H9 (cell line): Measurements from ENCODE around the gene IL15RA. TPM values are rescaled to one million over a fixed set of nuclear protein-coding genes. Genes with fewer than 3 reads are reported as not detected.

Source experiments
- DNase-seq: peaks from one replicate; pipeline ENCODE4 v3.0.0-alpha.2; 2017
- H2AFZ ChIP-seq: one replicate; pipeline ENCODE4 v1.6.1; 2013; ENCODE audit warnings: mild to moderate bottlenecking, low read length, control low read depth, moderate library complexity
- H2AK5ac ChIP-seq: 2 replicates; pipeline ENCODE4 v1.6.1; 2013; ENCODE audit warnings: low read length, control low read depth, mixed read lengths; ENCODE audit not compliant: insufficient read length
- H2BK120ac ChIP-seq: one replicate; pipeline ENCODE4 v1.6.1; 2013; ENCODE audit warnings: low read depth, mild to moderate bottlenecking, low read length, control low read depth, inconsistent platforms; ENCODE audit not compliant: poor library complexity, severe bottlenecking
- H2BK12ac ChIP-seq: 2 replicates; pipeline ENCODE4 v1.6.1; 2013; ENCODE audit warnings: low read length, control low read depth, mixed read lengths, low read depth; ENCODE audit not compliant: insufficient read length
- H2BK15ac ChIP-seq: 2 replicates; pipeline ENCODE4 v1.6.1; 2013; ENCODE audit warnings: low read depth, low read length, control low read depth
- H2BK20ac ChIP-seq: one replicate; pipeline ENCODE4 v1.6.1; 2013; ENCODE audit warnings: low read depth, mild to moderate bottlenecking, low read length, control low read depth, inconsistent platforms; ENCODE audit not compliant: poor library complexity, severe bottlenecking
- H2BK5ac ChIP-seq: 2 replicates; pipeline ENCODE4 v1.6.1; 2013; ENCODE audit warnings: low read length, control low read depth, mixed read lengths; ENCODE audit not compliant: insufficient read length
- H3K14ac ChIP-seq: 2 replicates; pipeline ENCODE4 v1.6.1; 2013; ENCODE audit warnings: low read length, control low read depth; ENCODE audit not compliant: insufficient read depth
- H3K18ac ChIP-seq: 2 replicates; pipeline ENCODE4 v1.6.1; 2013; ENCODE audit warnings: low read depth, mild to moderate bottlenecking, mixed read lengths, low read length, control low read depth; ENCODE audit not compliant: insufficient read length
- H3K23ac ChIP-seq: 2 replicates; pipeline ENCODE4 v1.6.1; 2013; ENCODE audit warnings: low read length, control low read depth, mixed read lengths, low read depth; ENCODE audit not compliant: insufficient read length
- H3K23me2 ChIP-seq: 2 replicates; pipeline ENCODE4 v1.6.1; 2013; ENCODE audit warnings: low read depth, mild to moderate bottlenecking, mixed read lengths, low read length, control low read depth; ENCODE audit not compliant: insufficient read length, poor library complexity, severe bottlenecking
- H3K27ac ChIP-seq: 2 replicates; pipeline ENCODE4 v1.5.1; 2013; ENCODE audit warnings: low read length, control low read depth, mixed read lengths, low read depth; ENCODE audit not compliant: insufficient read length
- H3K27me3 ChIP-seq: 2 replicates; pipeline ENCODE4 v1.6.1; 2013; ENCODE audit warnings: low read length, control low read depth, inconsistent platforms; ENCODE audit not compliant: insufficient read depth
- H3K4ac ChIP-seq: 2 replicates; pipeline ENCODE4 v1.6.1; 2013; ENCODE audit warnings: low read depth, mild to moderate bottlenecking, control low read depth, inconsistent platforms, low read length, moderate library complexity
- H3K4me1 ChIP-seq: 2 replicates; pipeline ENCODE4 v1.6.1; 2013; ENCODE audit warnings: low read length, control low read depth, inconsistent platforms; ENCODE audit not compliant: insufficient read depth
- H3K4me2 ChIP-seq: 2 replicates; pipeline ENCODE4 v1.6.1; 2013; ENCODE audit warnings: low read length, control low read depth, mixed read lengths; ENCODE audit not compliant: insufficient read length, insufficient read depth
- H3K56ac ChIP-seq: 2 replicates; pipeline ENCODE4 v1.6.1; 2013; ENCODE audit warnings: low read depth, mild to moderate bottlenecking, mixed read lengths, low read length, control low read depth; ENCODE audit not compliant: insufficient read length
- H3K79me1 ChIP-seq: 2 replicates; pipeline ENCODE4 v1.6.1; 2013; ENCODE audit warnings: low read depth, mild to moderate bottlenecking, moderate library complexity, low read length, control low read depth, inconsistent platforms; ENCODE audit not compliant: insufficient read depth, poor library complexity, severe bottlenecking
- H3K79me2 ChIP-seq: 2 replicates; pipeline ENCODE4 v1.6.1; 2013; ENCODE audit warnings: low read length, control low read depth, inconsistent platforms; ENCODE audit not compliant: insufficient read depth
- H3K9ac ChIP-seq: 2 replicates; pipeline ENCODE4 v1.6.1; 2013; ENCODE audit warnings: low read length, control low read depth, mixed read lengths; ENCODE audit not compliant: insufficient read length; ENCODE audit errors: extremely low read depth
- H3K9me3 ChIP-seq: one replicate; pipeline ENCODE4 v1.6.1; 2013; ENCODE audit warnings: low read depth, low read length, inconsistent platforms; ENCODE audit not compliant: control insufficient read depth
- H3T11ph ChIP-seq: one replicate; pipeline ENCODE4 v1.6.1; 2013; ENCODE audit warnings: mild to moderate bottlenecking, low read length, control low read depth, inconsistent platforms
- H4K20me1 ChIP-seq: one replicate; pipeline ENCODE4 v1.6.1; 2013; ENCODE audit not compliant: control insufficient read depth, insufficient read length, insufficient read depth
- H4K5ac ChIP-seq: 2 replicates; pipeline ENCODE4 v1.6.1; 2013; ENCODE audit warnings: low read depth, mild to moderate bottlenecking, mixed read lengths, low read length, control low read depth; ENCODE audit not compliant: insufficient read length
- H4K8ac ChIP-seq: replicated peaks from 2 replicates; pipeline ENCODE4 v1.6.1; 2013; ENCODE audit warnings: low read length, control low read depth, mixed read lengths, low read depth; ENCODE audit not compliant: insufficient read length
- H4K91ac ChIP-seq: 2 replicates; pipeline ENCODE4 v1.6.1; 2013; ENCODE audit warnings: low read depth, mild to moderate bottlenecking, moderate library complexity, mixed read lengths, low read length, control low read depth; ENCODE audit not compliant: insufficient read length
- H3K27ac Mint-ChIP-seq, 3 experiments: 2 replicates in 2 of 3; 3 replicates in 1 of 3; pipeline ENCODE4 v1.8.0; 2020 to 2021; ENCODE audit warnings: mixed read lengths in 3 of 3, mild to moderate bottlenecking in 1 of 3, moderate library complexity in 1 of 3
- H3K27me3 Mint-ChIP-seq: 2 replicates; pipeline ENCODE4 v1.8.0; 2021; ENCODE audit warnings: low read depth, mild to moderate bottlenecking, moderate library complexity, mixed read lengths
- H3K36me3 Mint-ChIP-seq, 3 experiments: 2 replicates in 2 of 3; 3 replicates in 1 of 3; pipeline ENCODE4 v1.8.0; 2020 to 2021; ENCODE audit warnings: low read depth in 3 of 3, mixed read lengths in 3 of 3; ENCODE audit not compliant: insufficient read depth in 1 of 3
- H3K4me1 Mint-ChIP-seq, 2 experiments: 2 replicates each; pipeline ENCODE4 v1.8.0; 2020; ENCODE audit warnings: mixed read lengths in 2 of 2
- H3K4me3 Mint-ChIP-seq, 2 experiments: 2 replicates in 1 of 2; 3 replicates in 1 of 2; pipeline ENCODE4 v1.8.0; 2020 to 2021; ENCODE audit warnings: mild to moderate bottlenecking in 2 of 2, mixed read lengths in 2 of 2, moderate library complexity in 1 of 2
- H3K9me3 Mint-ChIP-seq, 2 experiments: 2 replicates in 1 of 2; 3 replicates in 1 of 2; pipeline ENCODE4 v1.8.0; 2020; ENCODE audit warnings: mild to moderate bottlenecking in 2 of 2, mixed read lengths in 2 of 2, moderate library complexity in 1 of 2
- CTCF ChIP-seq: fragments of 200-600 bp; sonication (generic); conservative IDR thresholded peaks from 3 replicates; pipeline ENCODE4 v1.8.0; 2021; ENCODE audit warnings: antibody characterized with exemption, mild to moderate bottlenecking
- WGBS: extraction: QIAGEN DNeasy Blood & Tissue Kit; methylation state at CpG from one replicate; pipeline ENCODE4 v1.1.7; 2013; ENCODE audit warnings: missing lambda C conversion rate, low lambda C conversion rate, mixed read lengths; ENCODE audit not compliant: insufficient read length; ENCODE audit errors: extremely low coverage; 5-methylcytosine and 5-hydroxymethylcytosine counted together
- total RNA-seq: library from RNA; stranded (reverse); gene quantifications from 2 replicates; pipeline ENCODE4 v1.2.1, GENCODE V29; 2021

The IL15RA gene
- total RNA-seq, 1 experiment from 2014 or later, result 0.31 TPM

GRCh38 chr10:5960070-5960972, 17.0 kb downstream of the IL15RA start:
- no peak overlapping the region for H2BK15ac ChIP-seq
- no peak overlapping the region for H4K8ac ChIP-seq
- H3K27me3 ChIP-seq, result no peaks in the 10 kb centered on the region
- no peak overlapping the region for H3K4ac ChIP-seq
- no peak overlapping the region for H4K5ac ChIP-seq
- Mint-ChIP-seq H3K27me3 (no peaks in the 10 kb centered on the region; the same call in 1 of the 2 replicates), H3K9me3 (no peaks in the 10 kb centered on the region), H3K27ac (peak overlapping the region in 1 of 3 experiments; percentile 55; a peak in 1 of 7 replicates), H3K36me3 (no peaks in the 10 kb centered on the region), H3K4me1 (peaks cover 3 to 5% of the 10 kb centered on the region in 2 experiments; a peak in 2 of 4 replicates), H3K4me3 (no peak overlapping the region)
- H3K23me2 ChIP-seq, result no peaks in the 10 kb centered on the region
- no peaks in the 10 kb centered on the region; the same call in 1 of the 2 replicates for H3K4me1 ChIP-seq
- no peak overlapping the region for H3K23ac ChIP-seq
- no peak overlapping the region for H2BK5ac ChIP-seq
- H2AK5ac ChIP-seq, result no peak overlapping the region
- H3K9ac ChIP-seq, result no peak overlapping the region
- H4K91ac ChIP-seq, result no peak overlapping the region
- H3K4me2 ChIP-seq, result no peak overlapping the region
- no peak overlapping the region for H2BK20ac ChIP-seq
- no peak overlapping the region for H2AFZ ChIP-seq
- no peak overlapping the region for H3K56ac ChIP-seq
- no peak overlapping the region for H2BK120ac ChIP-seq
- H3K9me3 ChIP-seq, result no peaks in the 10 kb centered on the region
- no peak overlapping the region for H3K27ac ChIP-seq
- no peak overlapping the region for H3K14ac ChIP-seq
- peak; percentile 21 for DNase-seq
- H4K20me1 ChIP-seq, result no peaks in the 10 kb centered on the region
- no peak for TF ChIP-seq CTCF
- no CpG with 5 or more reads among the region's 18 CpGs for WGBS
- no peak overlapping the region for H2BK12ac ChIP-seq
- H3K79me2 ChIP-seq, result no peaks in the 10 kb centered on the region
- no peak overlapping the region for H3K18ac ChIP-seq
- no peak overlapping the region for H3T11ph ChIP-seq
- H3K79me1 ChIP-seq, result no peaks in the 10 kb centered on the region
